GM12874 (cell line): ENCODE measurements around the gene ACTMAP.

Experiments used
- CTCF ChIP-seq: IDR thresholded peaks from 2 replicates; pipeline ENCODE4 v1.5.1; 2011; ENCODE audit warnings: low read depth, mild to moderate bottlenecking, control low read depth, low read length, moderate library complexity; ENCODE audit not compliant: insufficient read depth

The ACTMAP gene

GRCh38 chr19:40697007-40697406 is 53.3 kb downstream of the ACTMAP start:
- no peak for TF ChIP-seq CTCF

GRCh38 chr19:40695881-40696280 is 54.4 kb downstream of the ACTMAP start:
- no peak for TF ChIP-seq CTCF

GRCh38 chr19:40693896-40694295 is 56.4 kb downstream of the ACTMAP start:
- no peak for TF ChIP-seq CTCF

GRCh38 chr19:40693150-40693788 is 57.0 kb downstream of the ACTMAP start:
- TF ChIP-seq CTCF, result no peak

GRCh38 chr19:40692212-40692551 is 58.1 kb downstream of the ACTMAP start:
- no peak for TF ChIP-seq CTCF

GRCh38 chr19:40691421-40692211 is 58.7 kb downstream of the ACTMAP start:
- no peak for TF ChIP-seq CTCF
